GM15510 (cell line): ENCODE results near the gene PPM1L.

Experiments used
- POLR2A ChIP-seq: IDR thresholded peaks from 3 replicates; pipeline ENCODE4 v1.6.1; 2011; ENCODE audit warnings: borderline replicate concordance; ENCODE audit not compliant: insufficient read length; ENCODE audit errors: extremely low read depth

Gene PPM1L

DNA sequence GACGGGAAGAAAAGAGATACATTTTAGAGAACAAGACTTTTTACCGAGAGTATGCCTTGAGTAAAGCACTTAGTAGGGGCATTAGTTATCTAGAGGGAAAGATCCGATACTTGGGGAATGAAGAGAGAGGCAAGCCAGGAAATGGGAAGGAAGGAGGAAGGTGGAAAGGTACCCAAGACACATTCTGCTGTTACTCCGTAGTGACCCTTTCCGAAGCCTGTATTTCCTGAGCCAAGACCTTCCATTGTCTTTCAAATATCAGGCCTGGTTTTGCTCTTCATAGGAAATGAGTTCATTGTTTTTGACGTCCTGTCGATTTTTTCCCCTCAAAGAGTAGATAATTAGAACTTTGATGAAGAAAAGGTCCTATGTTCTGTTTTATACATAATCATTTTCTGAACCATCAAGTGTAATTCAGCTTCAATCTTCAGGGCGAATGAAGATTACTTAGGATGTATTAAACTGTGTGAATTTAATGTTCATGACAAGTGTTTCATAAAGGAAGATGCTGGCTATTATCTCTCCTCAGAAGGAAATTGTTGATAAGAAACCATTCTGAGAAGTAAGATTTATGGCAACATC, 95.7 kb downstream of the PPM1L start:
- no peak for TF ChIP-seq POLR2A

- no peak for TF ChIP-seq POLR2A
Observed at GRCh38 chr3:160852856-160853255, 96.8 kb downstream of the PPM1L start.

GRCh38 chr3:160856450-160856849, 100.4 kb downstream of the PPM1L start:
- TF ChIP-seq POLR2A = no peak

- TF ChIP-seq POLR2A = no peak
Observed at GRCh38 chr3:160857476-160858119, 101.6 kb downstream of the PPM1L start.

DNA sequence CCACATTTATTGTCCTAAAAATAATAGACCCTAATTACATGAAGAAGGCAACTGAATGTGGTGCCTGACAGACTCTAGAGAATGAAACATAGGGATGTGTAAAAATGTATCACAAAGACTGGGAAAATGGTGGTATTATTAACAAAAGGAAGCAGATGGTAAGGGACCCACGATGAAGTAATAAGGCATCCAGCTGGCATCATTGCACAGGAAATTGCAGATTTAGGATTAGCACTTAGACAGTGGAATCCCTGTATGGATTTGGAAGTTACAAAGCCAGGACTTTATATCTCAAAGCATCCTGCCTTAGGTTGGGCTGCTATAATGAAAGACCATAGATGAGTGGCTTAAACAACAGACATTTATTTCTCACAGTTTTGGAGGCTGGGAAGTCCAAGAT, 104.3 kb downstream of the PPM1L start:
- no peak for TF ChIP-seq POLR2A

- no peak for TF ChIP-seq POLR2A
Observed at GRCh38 chr3:160869825-160870224, 113.8 kb downstream of the PPM1L start.

DNA sequence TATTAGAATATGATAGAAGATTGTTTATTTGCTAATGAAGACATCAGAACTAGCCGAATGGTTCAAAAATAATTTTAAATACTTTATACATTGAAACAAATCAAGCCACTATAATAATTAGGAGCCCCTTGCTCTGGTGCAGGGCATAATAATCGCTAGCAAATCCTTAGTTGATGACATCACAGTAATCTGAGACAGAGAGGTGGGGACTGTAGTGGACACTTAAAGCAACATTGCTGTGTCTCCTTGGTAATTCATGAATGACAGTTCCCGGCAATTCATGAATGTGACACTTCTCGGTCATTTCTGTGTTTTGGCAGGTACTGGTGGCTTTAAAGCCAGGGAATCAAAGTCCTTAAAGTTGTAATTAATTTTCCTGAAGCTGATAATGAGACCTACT, 114.3 kb downstream of the PPM1L start:
- TF ChIP-seq POLR2A = no peak

DNA sequence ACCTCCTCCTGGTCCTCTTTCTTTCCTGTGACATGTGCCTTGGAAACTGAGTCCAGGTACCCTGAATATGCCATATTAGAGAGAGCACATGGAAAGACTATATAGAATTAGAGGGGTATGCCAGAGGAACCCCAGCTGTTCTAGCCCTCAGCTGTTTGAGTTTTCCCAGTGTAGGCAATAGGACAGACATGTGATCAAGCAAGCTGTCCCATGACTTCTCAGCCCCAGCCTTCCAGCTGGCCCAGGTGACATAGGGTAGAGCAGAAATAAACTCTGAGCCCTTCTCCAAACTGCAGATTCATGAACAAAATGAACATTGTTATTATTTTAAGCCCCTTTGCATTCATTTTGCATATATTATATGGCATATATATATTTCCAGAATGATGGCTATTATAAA, 118.7 kb downstream of the PPM1L start:
- TF ChIP-seq POLR2A = no peak

GRCh38 chr3:160876643-160877042, 120.6 kb downstream of the PPM1L start:
- no peak for TF ChIP-seq POLR2A

- no peak for TF ChIP-seq POLR2A
Observed at GRCh38 chr3:160879859-160880258, 123.8 kb downstream of the PPM1L start.

- TF ChIP-seq POLR2A = no peak
Observed at GRCh38 chr3:160883373-160883772, 127.3 kb downstream of the PPM1L start.

DNA sequence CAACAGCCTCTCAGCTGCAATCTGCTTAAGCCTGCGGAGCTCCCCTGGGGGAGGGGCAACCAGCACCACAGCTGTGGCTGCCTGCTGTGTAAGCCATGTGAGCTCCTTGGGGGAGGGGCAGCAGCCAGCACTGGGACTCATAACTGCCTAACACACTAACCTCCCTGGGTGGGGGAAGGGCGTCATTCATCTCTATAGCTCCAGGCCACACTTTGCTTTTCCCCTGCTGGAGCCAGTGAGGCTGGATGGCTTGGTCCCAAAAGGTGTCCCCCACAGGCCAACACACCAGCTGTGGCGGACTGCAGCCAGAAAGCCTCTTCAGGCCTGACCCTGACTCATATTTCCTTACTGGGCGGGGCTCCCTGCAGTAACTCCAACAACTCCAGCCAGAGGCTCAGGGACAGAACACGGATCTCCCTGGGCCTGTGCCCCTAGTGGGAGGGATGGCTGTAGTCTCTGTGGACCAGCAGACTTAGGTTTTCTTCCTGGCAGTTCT, 129.8 kb downstream of the PPM1L start:
- TF ChIP-seq POLR2A = no peak

- no peak for TF ChIP-seq POLR2A
Observed at GRCh38 chr3:160886421-160886820, 130.4 kb downstream of the PPM1L start.

GRCh38 chr3:160893207-160893606, 137.2 kb downstream of the PPM1L start:
- no peak for TF ChIP-seq POLR2A

GRCh38 chr3:160904691-160905090, 148.7 kb downstream of the PPM1L start:
- no peak for TF ChIP-seq POLR2A

DNA sequence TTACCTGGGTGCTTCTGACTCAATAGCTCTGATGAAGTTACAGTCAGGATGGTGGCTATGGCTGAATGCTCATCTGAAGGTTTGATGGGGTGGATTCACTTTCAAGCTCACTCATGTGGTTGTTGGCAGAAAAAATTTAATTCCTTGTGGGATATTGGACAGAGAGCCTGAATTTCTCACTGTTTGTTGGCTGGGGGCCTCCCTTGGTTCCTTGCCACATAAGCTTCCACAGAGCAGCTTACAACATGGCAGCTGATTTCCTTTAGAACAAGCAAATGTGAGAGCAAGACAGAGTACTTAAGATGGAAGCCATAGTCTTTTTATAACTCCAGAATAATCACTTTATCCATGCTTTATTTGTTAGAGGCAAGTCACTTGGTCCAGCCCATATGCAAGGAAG, 150.6 kb downstream of the PPM1L start:
- no peak for TF ChIP-seq POLR2A
